IPS-18c (cell line): ENCODE data around the gene ANXA3.
"Not testable (repeated sequence)": the region's sequence is repeated elsewhere in the genome, so short reads cannot be mapped to it uniquely, and the experiment has no call there.

Experiments used
- H3K4me3 ChIP-seq: 2 replicates; pipeline ENCODE4 v1.7.0; 2013; ENCODE audit warnings: low read depth, mild to moderate bottlenecking, low read length, moderate library complexity; ENCODE audit not compliant: insufficient read depth
- H3K9me3 ChIP-seq: one replicate; pipeline ENCODE4 v1.6.1; 2013; ENCODE audit warnings: mild to moderate bottlenecking, low read length, moderate library complexity; ENCODE audit not compliant: control insufficient read depth, insufficient read depth

ANXA3 gene

GRCh38 chr4:78532046-78532445, 19.5 kb upstream of the ANXA3 start:
- Histone ChIP-seq H3K4me3 (no peak overlapping the region), H3K9me3 (no peaks in the 10 kb centered on the region)

- Histone ChIP-seq H3K4me3 (no peak overlapping the region), H3K9me3 (no peaks in the 10 kb centered on the region)
Observed at GRCh38 chr4:78533854-78534253, 17.7 kb upstream of the ANXA3 start.

- Histone ChIP-seq H3K9me3 (no peaks in the 10 kb centered on the region), H3K4me3 (no peak overlapping the region)
Observed at GRCh38 chr4:78534286-78534955, 17.1 kb upstream of the ANXA3 start.

- no peaks in the 10 kb centered on the region for H3K9me3 ChIP-seq
- H3K4me3 ChIP-seq: no peak overlapping the region
Observed at GRCh38 chr4:78542373-78542772, 9.2 kb upstream of the ANXA3 start.

GRCh38 chr4:78543424-78544125, 8.0 kb upstream of the ANXA3 start:
- H3K9me3 ChIP-seq: peaks cover 2% of the 10 kb centered on the region
- no peak overlapping the region for H3K4me3 ChIP-seq

GRCh38 chr4:78544678-78545077, 6.9 kb upstream of the ANXA3 start:
- no peak overlapping the region for H3K4me3 ChIP-seq
- H3K9me3 ChIP-seq: peaks cover 2% of the 10 kb centered on the region

- Histone ChIP-seq H3K4me3 (no peak overlapping the region), H3K9me3 (peaks cover 2% of the 10 kb centered on the region)
Observed at GRCh38 chr4:78545275-78546246, 6.0 kb upstream of the ANXA3 start.

GRCh38 chr4:78547899-78548298, 3.7 kb upstream of the ANXA3 start:
- H3K9me3 ChIP-seq, H3K4me3 ChIP-seq: not testable (repeated sequence)

- H3K9me3 ChIP-seq, H3K4me3 ChIP-seq: not testable (repeated sequence)
Observed at GRCh38 chr4:78548889-78549288, 2.7 kb upstream of the ANXA3 start.

- H3K4me3 ChIP-seq: peak overlapping the region; percentile 86
Observed at GRCh38 chr4:78552389-78553042, 946 bp downstream of the ANXA3 start.

GRCh38 chr4:78553043-78553396, 1.4 kb downstream of the ANXA3 start:
- H3K9me3 ChIP-seq: no peaks in the 10 kb centered on the region
- H3K4me3 ChIP-seq: no peak overlapping the region

More at GRCh38 chr4:78552389-78553042, 946 bp downstream of the ANXA3 start:
- H3K9me3 ChIP-seq: peaks cover 2% of the 10 kb centered on the region

GRCh38 chr4:78553529-78554060, 2.0 kb downstream of the ANXA3 start:
- no peak overlapping the region for H3K4me3 ChIP-seq

GRCh38 chr4:78556665-78557064, 5.1 kb downstream of the ANXA3 start:
- H3K9me3 ChIP-seq: no peaks in the 10 kb centered on the region
- no peak overlapping the region for H3K4me3 ChIP-seq

More at GRCh38 chr4:78553529-78554060, 2.0 kb downstream of the ANXA3 start:
- no peaks in the 10 kb centered on the region for H3K9me3 ChIP-seq

GRCh38 chr4:78557841-78558240, 6.3 kb downstream of the ANXA3 start:
- Histone ChIP-seq H3K9me3 (no peaks in the 10 kb centered on the region), H3K4me3 (no peak overlapping the region)

- Histone ChIP-seq H3K9me3 (no peaks in the 10 kb centered on the region), H3K4me3 (no peak overlapping the region)
Observed at GRCh38 chr4:78558410-78558809, 6.8 kb downstream of the ANXA3 start.

- H3K9me3 ChIP-seq: no peaks in the 10 kb centered on the region
- no peak overlapping the region for H3K4me3 ChIP-seq
Observed at GRCh38 chr4:78560296-78560963, 8.9 kb downstream of the ANXA3 start.
